Fibroblast of skin of scalp (primary cell): ENCODE data around the gene FFAR3. TPM values are rescaled to one million over a fixed set of nuclear protein-coding genes. Genes with fewer than 3 reads are reported as not detected.
A peak's percentile ranks its signal among the peaks of the same experiment; 100 is the strongest.

Source experiments
- DNase-seq: peaks from one replicate; pipeline ENCODE4 v3.0.0-alpha.2; 2013
- polyA plus RNA-seq, 2 experiments: library from polyadenylated mRNA; unstranded; fragments of 120-200 nt; gene quantifications; one replicate each; pipeline ENCODE4 v1.2.1, GENCODE V29; 2013; ENCODE audit not compliant: insufficient read length in 2 of 2

FFAR3 gene
- not detected for polyA plus RNA-seq (2013, experiment 1 of 2; ENCODE audit: insufficient read length)
- not detected for polyA plus RNA-seq (2013, experiment 2 of 2; ENCODE audit: insufficient read length)

GRCh38 chr19:35357867-35358573, at the start of gene FFAR3:
Gene FFAR3, plus strand, starts transcription at chr19:35358460. Its CDS starts 431 bp downstream, at chr19:35358891.
- peak; percentile 55 for DNase-seq

DNA sequence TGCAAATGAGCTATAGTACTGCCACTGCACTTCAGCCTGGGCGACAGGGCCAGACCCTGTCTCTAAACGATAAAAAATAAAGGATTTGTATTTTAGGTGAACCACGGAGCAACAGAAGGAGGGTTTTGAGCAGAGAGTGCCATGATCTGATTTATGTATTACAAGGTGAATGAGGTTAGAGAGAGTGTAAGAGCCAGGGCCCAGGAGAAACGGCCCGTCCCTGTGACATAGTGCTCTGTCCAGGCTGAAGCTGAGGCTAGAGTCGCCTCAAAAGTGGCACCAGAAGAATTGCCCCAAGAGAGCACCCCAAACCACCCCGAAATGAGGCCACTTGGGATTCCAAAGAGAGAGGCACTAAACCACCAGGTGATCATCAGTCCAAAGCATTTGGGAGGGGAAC, 49.4 kb upstream of the FFAR3 start:
- no peak for DNase-seq

DNA sequence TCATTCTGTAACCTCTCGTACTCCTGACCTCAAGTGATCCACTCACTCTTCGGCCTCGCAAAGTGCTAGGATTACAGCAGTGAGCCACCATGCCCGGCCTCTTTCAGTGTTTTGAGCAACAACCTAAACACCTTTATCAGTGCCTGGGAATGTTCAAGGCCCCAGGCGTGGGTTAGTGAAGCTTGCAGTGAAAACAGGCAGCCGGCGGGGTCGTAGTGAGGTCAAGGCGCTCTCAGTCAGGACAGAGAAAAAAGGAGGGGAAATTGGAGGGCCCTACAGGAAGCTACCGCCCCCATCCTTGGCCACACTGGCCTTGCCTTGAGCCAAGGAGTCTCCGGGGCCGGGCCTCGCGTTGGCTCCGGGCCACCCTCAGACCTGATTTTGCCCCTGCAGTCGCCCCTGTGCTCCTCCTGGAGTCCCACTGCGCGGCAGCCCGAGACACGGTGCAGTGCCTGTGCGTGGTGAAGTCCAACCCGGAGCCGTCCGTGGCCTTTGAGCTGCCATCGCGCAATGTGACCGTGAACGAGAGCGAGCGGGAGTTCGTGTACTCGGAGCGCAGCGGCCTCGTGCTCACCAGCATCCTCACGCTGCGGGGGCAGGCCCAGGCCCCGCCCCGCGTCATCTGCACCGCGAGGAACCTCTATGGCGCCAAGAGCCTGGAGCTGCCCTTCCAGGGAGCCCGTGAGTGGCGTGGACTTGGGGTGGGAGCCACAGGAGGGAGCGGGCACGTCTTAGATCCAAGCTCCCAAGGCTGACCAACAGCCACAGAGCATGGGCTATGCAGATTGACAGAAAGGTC, 48.6 kb upstream of the FFAR3 start:
- DNase-seq: no peak

DNA sequence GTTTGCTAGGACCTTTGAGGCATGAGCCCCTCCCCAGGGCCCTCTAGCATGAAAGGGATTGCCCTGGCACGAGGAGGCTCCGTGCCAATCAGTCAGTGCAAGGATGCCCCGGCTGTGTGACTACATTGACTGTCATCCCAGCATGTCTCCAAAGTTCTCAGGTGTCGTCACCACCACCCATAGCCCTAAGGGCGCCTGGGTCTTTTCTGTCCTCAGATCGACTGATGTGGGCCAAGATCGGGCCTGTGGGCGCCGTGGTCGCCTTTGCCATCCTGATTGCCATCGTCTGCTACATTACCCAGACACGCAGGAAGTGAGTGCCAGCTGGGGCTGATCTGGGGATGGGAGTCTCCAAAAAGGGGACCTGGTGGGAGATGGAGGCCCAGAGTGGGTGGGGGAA, 47.9 kb upstream of the FFAR3 start:
- no peak for DNase-seq

DNA sequence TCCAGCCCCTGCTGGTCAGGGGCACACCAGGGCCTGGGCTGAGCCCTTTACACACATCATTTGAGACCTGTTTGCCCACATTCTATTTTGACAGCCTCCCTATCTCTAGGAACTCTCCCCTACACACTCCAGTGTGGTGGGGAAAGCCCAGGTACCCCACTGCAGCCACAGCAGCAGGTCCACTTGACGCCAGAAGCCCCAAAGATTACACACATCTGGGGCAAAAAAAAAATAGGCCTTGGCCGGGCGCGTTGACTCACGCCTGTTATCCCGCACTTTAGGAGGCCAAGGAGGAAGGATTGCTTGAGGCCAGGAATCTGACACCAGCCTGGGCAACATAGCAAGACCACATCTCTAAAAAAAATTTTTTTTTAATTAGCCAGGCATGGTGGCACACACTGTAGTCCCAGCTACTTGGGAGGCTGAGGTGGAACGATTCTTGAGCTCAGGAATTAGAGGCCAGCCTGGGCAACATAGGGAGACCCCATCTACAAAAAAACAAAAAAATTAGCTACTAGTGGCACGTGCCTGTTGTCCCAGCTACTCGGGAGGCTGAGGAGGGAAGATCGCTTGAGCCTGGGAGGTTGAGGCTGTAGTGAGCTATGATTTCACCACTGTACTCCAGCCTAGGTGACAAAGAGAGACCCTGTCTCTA, 47.3 kb upstream of the FFAR3 start:
- no peak for DNase-seq

GRCh38 chr19:35311901-35312665, 46.2 kb upstream of the FFAR3 start:
- no peak for DNase-seq

DNA sequence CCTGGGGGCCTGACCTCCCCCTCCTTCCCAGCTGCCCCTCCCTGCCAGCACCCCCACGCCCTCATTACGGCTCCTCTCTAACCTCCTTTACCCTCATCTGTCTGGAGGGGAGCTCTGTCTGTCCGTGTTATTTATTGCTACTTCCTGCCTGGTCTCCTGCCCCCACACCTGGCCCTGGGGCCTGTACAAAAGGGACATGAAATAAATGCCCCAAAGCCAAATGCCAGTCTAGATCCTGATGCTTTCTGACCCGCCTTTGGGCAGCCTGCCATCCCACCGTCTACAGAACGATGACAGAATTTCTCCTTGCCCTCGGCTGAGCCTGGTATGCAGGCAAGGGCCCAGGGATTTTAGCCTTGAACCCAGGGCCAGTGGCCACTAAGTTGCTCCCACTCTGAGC, 44.7 kb upstream of the FFAR3 start:
- DNase-seq: no peak

DNA sequence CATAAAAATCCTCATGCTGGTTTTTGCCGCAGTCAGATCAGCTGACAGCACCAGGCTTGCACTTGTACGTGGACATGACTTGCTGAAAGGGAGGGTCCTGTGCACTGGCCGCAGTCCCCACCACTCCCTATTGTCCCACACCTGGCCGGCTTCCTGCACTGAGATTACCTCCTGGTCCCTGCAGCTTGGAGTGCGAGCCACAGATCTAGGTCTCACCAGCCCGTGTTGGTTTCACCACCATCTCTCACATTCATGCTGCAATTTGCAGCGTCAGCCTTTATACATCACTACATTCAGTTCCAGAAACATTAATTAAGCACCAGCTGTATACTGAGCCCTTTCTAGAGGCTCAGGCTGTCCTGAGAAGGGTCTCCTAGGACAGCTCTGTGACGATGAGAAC, 44.2 kb upstream of the FFAR3 start:
- no peak for DNase-seq

- no peak for DNase-seq
Measured at GRCh38 chr19:35314858-35315470, 43.3 kb upstream of the FFAR3 start.

GRCh38 chr19:35315883-35316282, 42.4 kb upstream of the FFAR3 start:
- no peak for DNase-seq

DNA sequence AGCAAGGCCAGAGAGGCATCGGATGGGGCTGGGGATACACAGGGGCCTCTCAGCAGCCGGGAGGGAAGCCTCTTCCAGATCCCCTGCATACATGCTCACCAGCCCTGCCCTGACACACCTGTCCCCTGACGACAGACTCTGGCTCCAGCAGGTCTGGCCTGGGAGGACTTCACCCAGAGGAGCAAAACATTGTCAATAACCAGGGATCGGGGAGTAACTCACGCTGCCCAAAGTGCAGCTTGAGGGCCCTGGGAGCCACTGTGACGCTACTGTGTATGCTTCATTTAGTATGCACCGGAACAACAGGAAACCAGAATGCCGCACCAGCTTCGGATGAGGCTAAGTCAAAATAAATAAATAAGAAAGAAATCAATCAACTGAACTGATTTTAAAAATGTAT, 41.7 kb upstream of the FFAR3 start:
- no peak for DNase-seq

GRCh38 chr19:35317464-35318043, 40.7 kb upstream of the FFAR3 start:
- DNase-seq: no peak

- peak; percentile 29 for DNase-seq
Measured at GRCh38 chr19:35318679-35319448, 39.4 kb upstream of the FFAR3 start.

- DNase-seq: no peak
Measured at GRCh38 chr19:35320065-35320713, 38.1 kb upstream of the FFAR3 start.

GRCh38 chr19:35321291-35321690, 37.0 kb upstream of the FFAR3 start:
- DNase-seq: no peak

- DNase-seq: no peak
Measured at GRCh38 chr19:35322014-35322413, 36.2 kb upstream of the FFAR3 start.

DNA sequence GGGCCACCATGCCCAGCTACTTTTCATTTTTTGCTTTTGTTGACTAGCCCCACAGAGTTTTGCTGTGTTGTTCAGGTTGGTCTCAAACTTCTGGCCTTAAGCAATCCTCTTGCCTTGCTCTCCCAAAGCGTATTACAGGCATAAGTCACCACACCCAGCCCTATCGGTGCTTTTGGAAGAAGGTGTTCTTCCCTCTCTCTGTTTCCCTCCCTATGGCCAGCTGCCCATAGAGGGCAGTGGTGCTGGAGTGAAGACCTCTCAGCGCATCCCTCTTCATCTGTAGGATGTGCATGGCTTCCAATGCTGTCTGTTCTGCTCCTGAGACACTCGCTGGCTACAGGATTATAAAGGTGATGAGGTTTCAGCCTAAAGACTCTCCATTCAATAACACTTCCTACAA, 30.6 kb upstream of the FFAR3 start:
- DNase-seq: no peak

- no peak for DNase-seq
Measured at GRCh38 chr19:35328851-35329285, 29.4 kb upstream of the FFAR3 start, which contains the start of gene CD22. Gene CD22, plus strand, starts transcription at chr19:35329187. Its CDS starts 2,854 bp downstream, at chr19:35332041.

- no peak for DNase-seq
Measured at GRCh38 chr19:35329323-35329722, 28.9 kb upstream of the FFAR3 start.

GRCh38 chr19:35330475-35330874, 27.8 kb upstream of the FFAR3 start:
- no peak for DNase-seq
